ENCODE data around the gene CDH15.

- TF ChIP-seq EZH2phosphoT487 (IDR thresholded peaks at IDR 0.05; ENCODE audit: insufficient read depth, low read depth) (no peak), EZH2 (IDR thresholded peaks at IDR 0.05; ENCODE audit: insufficient read depth, poor library complexity, severe bottlenecking) (no peak)
These were observed 25.6 kb downstream of the CDH15 start for GRCh38 chr16:89197033-89197632.
